HG03108 (cell line): ENCODE results near the gene PMEL.
"Not testable (repeated sequence)": the region's sequence is repeated elsewhere in the genome, so short reads cannot be mapped to it uniquely, and the experiment has no call there.

ENCODE experiments used
- ATAC-seq: cut with Tn5 transposase; IDR thresholded peaks from one replicate; pipeline ENCODE4 v1.9.1; 2021; ENCODE audit warnings: moderate library complexity; ENCODE audit not compliant: unreplicated experiment

The PMEL gene

DNA sequence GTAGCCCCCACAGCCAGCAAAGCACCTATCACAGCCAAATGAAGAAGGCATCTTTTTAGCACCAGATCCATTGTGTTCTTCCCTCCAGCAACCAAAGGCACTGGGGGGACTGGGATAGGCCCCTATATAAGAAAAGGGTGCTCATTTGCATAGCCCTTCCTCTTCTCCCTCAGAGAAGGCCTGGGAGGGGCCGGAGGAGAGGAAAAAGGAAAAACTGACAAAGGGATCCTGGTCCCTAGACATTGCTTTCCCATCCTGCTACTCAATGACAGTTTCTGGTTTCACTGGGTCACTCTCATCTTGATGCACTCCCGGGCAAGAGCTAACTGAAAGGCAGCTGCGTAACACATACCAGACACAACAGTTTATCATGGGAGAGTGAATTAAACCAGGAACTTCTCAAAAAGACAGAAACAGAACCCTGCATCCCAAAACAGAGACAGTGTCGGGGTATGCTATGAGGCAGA is at the start of gene PMEL:
Gene PMEL (minus strand): TSS at position 102 of the 467 bp plus-strand sequence. CDS start 31 bp downstream, at position 71.
- ATAC-seq = no peak

DNA sequence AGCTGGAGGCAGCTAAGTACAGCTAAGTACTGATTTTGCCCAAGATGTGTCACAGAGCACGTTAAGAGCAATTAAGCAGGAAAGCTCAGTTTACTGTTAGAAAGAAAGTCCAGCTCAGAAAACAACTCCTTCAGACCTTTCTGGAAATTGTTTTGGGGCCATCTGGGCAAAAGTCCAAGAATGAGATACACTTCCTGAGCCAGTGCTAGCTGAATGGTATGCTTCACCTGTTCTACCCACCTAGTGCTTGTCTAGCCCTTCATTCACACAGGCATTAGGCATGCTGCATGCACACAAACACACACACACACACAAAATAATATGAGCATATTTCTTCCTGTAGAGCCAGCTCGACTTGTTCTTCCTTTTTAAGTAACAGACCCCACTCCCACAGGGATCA is 48.4 kb upstream of the PMEL start:
- ATAC-seq = no peak

DNA sequence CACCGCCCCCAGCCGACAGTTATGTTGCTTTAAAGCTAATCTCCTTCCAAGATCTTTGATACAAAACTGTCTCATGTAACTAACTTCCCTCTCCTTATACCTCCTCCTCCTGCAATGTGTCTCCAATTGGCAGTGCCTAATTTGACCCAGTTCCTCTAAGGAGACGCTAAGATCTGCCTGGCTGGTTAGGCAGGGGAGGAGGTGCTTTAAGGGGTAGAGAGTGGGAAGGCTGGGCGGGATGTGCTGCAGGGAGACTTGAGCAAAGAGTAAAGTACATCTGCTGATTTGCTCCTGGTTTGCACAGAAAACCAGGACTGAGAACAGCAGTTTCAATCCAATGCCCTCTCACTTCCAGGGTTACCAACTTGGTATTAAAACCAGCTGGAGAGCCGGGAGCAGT is 47.6 kb upstream of the PMEL start:
- no peak for ATAC-seq

GRCh38 chr12:56011509-56012090 is 45.8 kb upstream of the PMEL start:
- no peak for ATAC-seq

- ATAC-seq = no peak
Observed at GRCh38 chr12:56010111-56010570, 44.3 kb upstream of the PMEL start.

- no peak for ATAC-seq
Observed at GRCh38 chr12:56007564-56008559, 42.0 kb upstream of the PMEL start.

DNA sequence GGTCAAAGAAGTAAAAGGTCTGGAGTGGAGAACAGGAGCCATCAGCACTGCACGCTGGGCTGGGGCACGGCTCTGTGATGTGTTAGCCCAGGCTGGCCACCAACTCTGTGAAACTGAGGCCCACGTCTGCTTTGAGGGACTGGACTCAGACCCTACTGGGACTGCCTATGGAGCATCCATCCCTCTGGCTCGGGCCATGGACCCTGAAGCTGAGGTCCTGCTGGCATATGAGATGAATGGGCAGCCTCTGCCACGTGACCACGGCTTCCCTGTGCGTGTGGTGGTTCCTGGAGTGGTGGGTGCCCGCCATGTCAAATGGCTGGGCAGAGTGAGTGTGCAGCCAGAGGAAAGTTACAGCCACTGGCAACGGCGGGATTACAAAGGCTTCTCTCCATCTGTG is 38.4 kb upstream of the PMEL start:
- no peak for ATAC-seq

DNA sequence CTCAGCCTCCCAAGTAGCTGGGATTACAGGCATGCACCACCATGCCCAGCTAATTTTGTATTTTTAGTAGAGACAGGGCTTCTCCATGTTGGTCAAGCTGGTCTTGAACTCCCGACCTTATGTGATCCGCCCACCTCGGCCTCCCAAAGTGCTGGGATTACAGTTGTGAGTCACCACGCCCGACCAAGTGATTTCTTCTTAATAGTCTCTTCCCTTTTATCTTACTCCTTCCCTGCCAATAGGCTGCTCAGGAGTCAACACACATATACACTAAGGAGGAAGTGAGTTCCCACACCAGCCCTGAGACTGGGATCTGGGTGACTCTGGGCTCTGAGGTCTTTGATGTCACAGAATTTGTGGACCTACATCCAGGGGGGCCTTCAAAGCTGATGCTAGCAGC is 37.5 kb upstream of the PMEL start:
- not testable (repeated sequence) for ATAC-seq

DNA sequence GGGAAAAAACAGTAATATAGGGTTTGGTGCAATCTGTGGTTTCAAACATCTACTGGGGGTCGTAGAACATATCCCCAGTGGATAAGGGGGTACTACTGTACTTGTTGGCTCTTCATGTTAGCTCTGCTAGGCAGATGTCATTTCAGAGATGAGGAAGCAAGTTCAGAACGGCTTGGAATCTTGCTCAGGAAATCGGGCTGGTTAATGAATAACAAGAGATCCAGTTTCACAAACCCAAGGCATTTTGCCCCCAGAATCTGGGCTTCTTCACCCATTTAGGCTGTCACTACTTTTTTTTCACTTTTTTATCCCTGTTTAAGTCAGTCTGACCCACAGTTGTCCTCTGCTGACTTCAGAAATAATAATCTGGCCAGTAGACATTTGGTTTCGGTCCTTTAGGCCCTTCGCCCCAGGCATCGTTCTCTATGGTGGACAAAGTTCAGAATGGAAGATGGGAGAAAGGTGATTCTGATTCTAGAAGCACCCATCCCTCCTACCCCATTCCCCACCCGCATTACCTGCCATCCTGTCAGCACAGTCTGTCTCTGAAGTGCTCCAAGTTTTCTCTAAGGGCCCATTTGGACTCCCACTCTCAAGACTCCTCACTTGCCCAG is 35.8 kb upstream of the PMEL start:
- ATAC-seq = no peak

- ATAC-seq = not testable (repeated sequence)
Observed at GRCh38 chr12:55999999-56000540, 34.2 kb upstream of the PMEL start.

DNA sequence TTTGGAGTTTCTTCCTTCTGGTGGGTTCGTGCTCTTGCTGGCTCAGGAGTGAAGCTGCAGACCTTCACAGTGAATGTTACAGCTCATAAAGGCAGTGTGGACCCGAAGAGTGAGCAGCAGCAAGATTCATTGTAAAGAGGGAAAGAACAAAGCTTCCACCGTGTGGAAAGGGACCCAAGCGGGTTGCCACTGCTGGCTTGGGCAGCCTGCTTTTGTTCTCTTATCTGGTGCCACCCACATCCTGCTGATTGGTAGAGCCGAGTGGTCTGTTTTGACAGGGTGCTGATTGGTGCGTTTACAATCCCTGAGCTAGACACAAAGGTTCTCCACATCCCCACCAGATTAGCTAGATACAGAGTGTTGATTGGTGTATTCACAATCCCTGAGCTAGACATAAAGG is 33.7 kb upstream of the PMEL start:
- not testable (repeated sequence) for ATAC-seq

DNA sequence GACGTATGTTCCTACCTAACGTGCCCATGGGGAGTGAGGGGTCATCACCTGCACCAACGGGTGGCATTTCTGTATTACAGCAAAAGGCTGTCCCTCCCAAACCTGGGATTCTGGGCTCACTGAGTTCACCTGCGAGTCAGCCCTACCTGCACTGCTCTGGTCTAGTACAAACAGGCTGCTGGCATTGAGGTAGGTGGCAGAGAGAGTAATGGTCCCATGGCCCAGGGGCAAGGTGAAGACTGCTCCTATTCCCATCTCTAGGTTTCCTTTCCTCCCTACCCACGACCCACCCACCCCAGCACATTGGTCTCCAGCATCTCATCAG is 31.7 kb upstream of the PMEL start:
- ATAC-seq = no peak

DNA sequence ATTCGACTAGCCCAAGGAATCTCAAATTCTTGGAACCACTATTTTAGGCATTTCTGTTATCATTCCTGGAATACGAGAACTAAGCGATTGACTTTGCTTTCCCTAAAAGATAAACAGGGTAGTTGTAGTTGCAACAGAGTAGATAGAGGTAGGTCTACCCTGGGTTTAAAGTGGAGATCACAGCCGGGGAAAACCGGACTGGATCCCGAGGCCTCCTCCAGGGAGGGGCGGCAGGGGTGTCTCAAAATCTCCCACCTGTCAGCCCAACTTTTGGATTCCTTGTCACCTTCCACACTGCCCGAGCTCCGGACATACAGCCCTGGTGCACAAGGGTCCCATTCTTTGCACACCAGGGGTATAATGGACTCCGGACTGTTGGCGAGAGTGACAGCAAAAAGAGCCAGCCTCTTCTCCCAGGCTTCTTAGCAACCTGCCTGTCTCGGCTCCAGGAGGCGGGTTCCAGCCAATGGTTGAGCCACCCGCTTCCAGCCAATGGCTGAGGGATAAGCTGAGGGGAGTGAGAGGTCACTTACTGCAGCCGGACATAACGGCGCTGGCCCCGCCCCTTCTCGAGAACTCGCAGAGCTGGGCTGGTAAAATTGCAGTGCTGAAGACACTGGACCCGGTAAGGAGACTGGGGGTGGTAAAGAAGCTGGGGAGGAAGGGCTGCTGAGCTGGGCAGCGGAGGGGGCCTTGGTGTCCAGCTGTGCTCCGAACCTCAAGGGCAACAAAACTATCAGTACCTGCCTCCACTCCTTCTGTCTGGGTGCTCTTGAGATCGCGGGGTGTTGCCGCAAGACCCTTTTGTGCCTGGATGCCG is 31.1 kb upstream of the PMEL start, which contains the start of gene SUOX:
Gene SUOX (plus strand): TSS at position 562 of the 820 bp plus-strand sequence. CDS start 4,946 bp downstream, outside the sequence.
- ATAC-seq = peak; percentile 100

- no peak for ATAC-seq
Observed at GRCh38 chr12:55996201-55996714, 30.4 kb upstream of the PMEL start.

- no peak for ATAC-seq
Observed at GRCh38 chr12:55995366-55995765, 29.5 kb upstream of the PMEL start.

- ATAC-seq = no peak
Observed at GRCh38 chr12:55993230-55993853, 27.5 kb upstream of the PMEL start.

DNA sequence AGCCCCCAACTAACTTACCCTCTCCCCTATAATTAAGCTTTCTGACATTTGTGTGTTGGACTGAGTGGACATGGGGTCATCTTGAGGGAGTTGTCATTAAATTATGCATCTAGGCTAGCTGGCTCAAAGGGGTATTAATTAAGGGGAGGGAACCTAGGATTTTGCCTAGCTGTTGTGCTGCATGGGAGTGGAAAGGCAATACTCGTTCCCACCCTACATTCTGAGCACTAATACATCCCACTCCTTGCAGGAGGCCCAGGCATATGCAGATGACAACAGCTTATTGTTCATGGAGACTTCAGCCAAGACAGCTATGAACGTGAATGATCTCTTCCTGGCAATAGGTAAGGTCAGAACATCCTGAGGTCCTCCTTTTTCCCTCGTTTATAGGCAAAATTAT is 25.3 kb upstream of the PMEL start:
- no peak for ATAC-seq

- ATAC-seq = not testable (repeated sequence)
Observed at GRCh38 chr12:55985976-55986375, 20.1 kb upstream of the PMEL start.

DNA sequence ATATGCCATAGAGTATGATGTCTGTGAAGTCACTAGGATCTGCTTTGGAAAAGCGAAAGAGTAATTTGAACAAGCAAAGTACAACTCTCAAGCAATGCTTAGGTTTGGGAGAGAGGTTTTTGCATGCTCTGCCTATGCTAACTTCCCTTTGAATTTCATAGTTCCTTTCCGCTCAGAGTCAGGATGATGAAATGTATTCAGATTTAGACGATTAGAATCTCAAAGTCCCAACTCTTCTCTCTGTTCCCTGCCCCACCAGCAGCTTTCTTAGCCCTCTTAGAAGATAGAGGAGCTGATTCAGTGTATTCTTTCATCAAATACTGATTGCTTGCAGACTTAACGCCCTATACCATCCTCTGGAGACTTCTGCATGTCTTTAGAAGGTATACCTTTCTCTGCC is 19.5 kb upstream of the PMEL start:
- no peak for ATAC-seq

DNA sequence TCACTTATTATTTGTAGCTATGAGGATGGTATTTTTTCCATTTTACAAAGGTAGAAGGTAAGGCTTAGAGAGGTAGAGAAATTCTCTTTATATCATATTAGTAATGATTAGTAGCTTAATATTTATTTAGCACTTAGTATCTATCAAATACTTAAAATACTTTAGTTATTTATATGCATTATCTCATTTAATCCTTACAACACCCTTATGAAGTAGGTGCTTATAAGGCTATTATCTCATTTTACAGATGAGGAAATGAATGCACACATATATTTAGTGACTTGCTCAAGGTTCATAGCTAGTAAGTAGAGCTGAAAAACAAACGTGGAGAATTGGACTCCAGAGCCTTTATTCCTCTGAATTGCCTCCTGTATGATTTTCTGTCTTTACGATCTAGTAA is 19.0 kb upstream of the PMEL start:
- ATAC-seq = no peak
